PFSK-1 (cell line): Measurements from ENCODE around the gene NRN1.

Source experiments
- POLR2AphosphoS5 ChIP-seq: IDR thresholded peaks from 2 replicates; pipeline ENCODE4 v1.6.1; 2012; ENCODE audit warnings: low read depth, mild to moderate bottlenecking, control low read depth, low read length, moderate library complexity
- SIN3A ChIP-seq: IDR thresholded peaks from 2 replicates; pipeline ENCODE4 v1.6.1; 2012; ENCODE audit warnings: mild to moderate bottlenecking, low read length, moderate library complexity, borderline replicate concordance; ENCODE audit not compliant: insufficient read depth

DNA sequence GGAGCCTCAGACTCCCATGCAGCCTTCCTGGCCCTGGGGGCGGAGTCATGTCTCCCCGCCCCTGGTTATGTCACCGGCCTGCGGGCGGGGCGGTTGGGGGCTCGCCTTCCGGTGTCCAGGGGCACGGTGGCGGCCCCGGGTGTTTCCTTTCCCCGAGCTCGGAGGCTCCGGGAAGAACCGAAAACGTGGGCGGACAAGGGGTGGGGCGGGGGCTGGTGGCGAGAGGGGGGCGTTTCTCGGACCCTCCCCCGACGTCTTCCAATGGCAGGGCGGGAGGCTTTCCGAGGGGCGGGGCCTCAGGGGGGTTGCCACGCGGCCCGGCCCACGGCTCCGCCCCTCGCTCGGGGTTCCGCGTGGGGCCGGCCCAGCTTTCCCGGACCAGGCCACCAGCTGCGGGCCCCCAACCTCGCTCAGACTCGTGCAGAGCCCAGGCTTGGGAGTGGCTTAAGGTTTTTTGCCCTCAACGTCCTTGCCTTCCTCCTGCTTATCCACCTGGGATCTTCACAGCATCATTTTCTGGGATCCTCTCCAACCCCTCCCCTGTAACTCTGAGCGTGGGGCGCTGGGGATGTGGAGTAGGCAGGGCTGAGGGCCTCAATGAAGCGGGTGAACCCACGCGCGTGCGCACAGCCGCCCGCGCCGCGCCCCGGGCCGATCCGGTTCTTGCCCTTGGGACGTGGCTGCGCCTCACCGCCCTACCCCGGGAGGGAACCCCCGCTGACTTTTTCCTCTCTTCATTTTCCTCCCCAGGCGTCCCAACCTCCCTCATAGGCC, 2.1 kb upstream of the NRN1 start:
- TF ChIP-seq POLR2AphosphoS5 (no peak), SIN3A (peak; percentile 61; the same call in 1 of the 2 replicates)
